H1 (cell line): ENCODE measurements around the gene ARG2. TPM values are rescaled to one million over a fixed set of nuclear protein-coding genes. Genes with fewer than 3 reads are reported as not detected.

Experiments
- ATF3 ChIP-seq: IDR thresholded peaks from 2 replicates; pipeline ENCODE4 v1.6.1; 2011; ENCODE audit warnings: low read depth, mild to moderate bottlenecking, low read length; ENCODE audit not compliant: insufficient read depth
- BRCA1 ChIP-seq: IDR thresholded peaks from 2 replicates; pipeline ENCODE4 v1.6.1; 2012; ENCODE audit warnings: low read depth, low read length, improper control_type of control experiment
- CBX5 ChIP-seq: fragments of 300-800, 300-1000 bp; sonication (generic); IDR thresholded peaks from 2 replicates; pipeline ENCODE4 v1.7.1; 2016; ENCODE audit warnings: antibody characterized with exemption, low read length, low read depth
- CHD1 ChIP-seq: IDR thresholded peaks from 2 replicates; pipeline ENCODE4 v1.6.1; 2012; ENCODE audit warnings: low read depth, low read length, improper control_type of control experiment
- E2F6 ChIP-seq: IDR thresholded peaks from 2 replicates; pipeline ENCODE4 v1.6.1; 2012; ENCODE audit warnings: inconsistent platforms
- FOSL1 ChIP-seq: IDR thresholded peaks from 2 replicates; pipeline ENCODE4 v1.6.1; 2011; ENCODE audit warnings: mild to moderate bottlenecking, low read depth, low read length, moderate library complexity; ENCODE audit not compliant: insufficient read depth
- MAFK ChIP-seq: IDR thresholded peaks from 2 replicates; pipeline ENCODE4 v1.6.1; 2012; ENCODE audit warnings: low read depth, mild to moderate bottlenecking, improper control_type of control experiment, low read length
- NANOG ChIP-seq: IDR thresholded peaks from 2 replicates; pipeline ENCODE4 v1.6.1; 2011; ENCODE audit warnings: low read length, low read depth, mild to moderate bottlenecking, inconsistent platforms; ENCODE audit not compliant: insufficient read depth, poor library complexity, severe bottlenecking
- PHF8 ChIP-seq: fragments of 200-600 bp; sonication (generic); conservative IDR thresholded peaks from 2 replicates; pipeline ENCODE4 v1.7.1; 2012; ENCODE audit warnings: low read depth, mild to moderate bottlenecking, inconsistent platforms, low read length, moderate library complexity
- RAD21 ChIP-seq, 2 experiments: IDR thresholded peaks in 1 of 2; conservative IDR thresholded peaks in 1 of 2; 2 replicates each; pipeline ENCODE4 v1.6.1; 2011; ENCODE audit warnings: low read depth in 2 of 2, low read length in 2 of 2, improper control_type of control experiment in 1 of 2, inconsistent platforms in 1 of 2, mild to moderate bottlenecking in 1 of 2, moderate library complexity in 1 of 2
- SIN3A ChIP-seq, 2 experiments: IDR thresholded peaks in 1 of 2; conservative IDR thresholded peaks in 1 of 2; 2 replicates each; pipeline ENCODE4 v1.6.1; 2011 to 2012; ENCODE audit warnings: low read length in 2 of 2, improper control_type of control experiment in 1 of 2, low read depth in 1 of 2, mild to moderate bottlenecking in 1 of 2
- SRF ChIP-seq: IDR thresholded peaks from 2 replicates; pipeline ENCODE4 v1.6.1; 2011; ENCODE audit warnings: mild to moderate bottlenecking, low read depth, low read length, moderate library complexity
- TAF1 ChIP-seq: IDR thresholded peaks from 2 replicates; pipeline ENCODE4 v1.6.1; 2011; ENCODE audit warnings: mild to moderate bottlenecking, low read depth, low read length
- TBP ChIP-seq: IDR thresholded peaks from 2 replicates; pipeline ENCODE4 v1.6.1; 2011; ENCODE audit warnings: low read depth, low read length, improper control_type of control experiment
- USF2 ChIP-seq: IDR thresholded peaks from 2 replicates; pipeline ENCODE4 v1.6.1; 2011; ENCODE audit warnings: low read length, improper control_type of control experiment
- YY1 ChIP-seq: IDR thresholded peaks from 2 replicates; pipeline ENCODE4 v1.6.1; 2011; ENCODE audit warnings: low read depth, mild to moderate bottlenecking, low read length
- polyA plus RNA-seq, 7 experiments: library from polyadenylated mRNA; depleted of rRNA in 3 of 7; stranded (reverse) in 5 of 7; unstranded in 2 of 7; fragments of >200 nt in 5 of 7; fragments of 200-250 nt in 2 of 7; gene quantifications; 1 replicate in 5 of 7; 2 replicates in 1 of 7; 4 replicates in 1 of 7; pipeline versions ENCODE4 v1.2.1 to v1.2.3, GENCODE V29; 2011 to 2013; ENCODE audit warnings: missing spikeins in 2 of 7, mixed read lengths in 2 of 7
- total RNA-seq: library from RNA; stranded (reverse); fragmentation: NEBNext Ultra II Directional; extraction: Animal tissue kit (Norgen Biotek cat#: 25700); gene quantifications from 2 replicates; pipeline ENCODE4 v1.2.1, GENCODE V29; 2021
- TF ChIP-seq, protein P1 (sequence below), 3 experiments: IDR thresholded peaks; 1 replicate in 2 of 3; 2 replicates in 1 of 3; pipeline versions ENCODE4 v1.5.1 to v1.6.1; 2011; ENCODE audit warnings: low read length in 3 of 3, mild to moderate bottlenecking in 3 of 3, inconsistent platforms in 2 of 3, low read depth in 1 of 3, moderate library complexity in 1 of 3; ENCODE audit not compliant: insufficient read depth in 1 of 3; ENCODE audit errors: control extremely low read depth in 1 of 3
- TF ChIP-seq, protein P2 (sequence below): IDR thresholded peaks from 2 replicates; pipeline ENCODE4 v1.6.1; 2012; ENCODE audit warnings: inconsistent platforms

ARG2 gene
- total and polyA plus RNA-seq, 2 of the 8 experiments (the other 6 are each of a cell fraction or from before 2014, with no cell fraction given) = 49.9 to 59.1 TPM

GRCh38 chr14:67674480-67675218 lies 54.9 kb downstream of the ARG2 start, which contains the start of gene VTI1B (continued):
- TF ChIP-seq NANOG (no peak), YY1 (0 out of 2 replicates have a peak, but pooled peaks have one; percentile 60), SIN3A (conservative IDR thresholded peaks at IDR 0.05 in 1 of 2, IDR thresholded peaks at IDR 0.05 in 1 of 2; ENCODE audit: low read depth in 1 of 2, low read length in 2 of 2) (peak; percentile 27 to 90; a peak in 3 of 4 replicates), RAD21 (IDR thresholded peaks at IDR 0.05 in 1 of 2, conservative IDR thresholded peaks at IDR 0.05 in 1 of 2; ENCODE audit: low read depth in 2 of 2, low read length in 2 of 2) (no peak), CBX5 (no peak), BRCA1 (no peak), USF2 (no peak), SRF (no peak), E2F6 (no peak), TAF1 (peak; percentile 62), MAFK (no peak), FOSL1 (no peak), PHF8 (peak; percentile 95; the same call in 1 of the 2 replicates), CHD1 (no peak), ATF3 (no peak), TBP (peak; percentile 37)
- TF ChIP-seq, protein P1, sequence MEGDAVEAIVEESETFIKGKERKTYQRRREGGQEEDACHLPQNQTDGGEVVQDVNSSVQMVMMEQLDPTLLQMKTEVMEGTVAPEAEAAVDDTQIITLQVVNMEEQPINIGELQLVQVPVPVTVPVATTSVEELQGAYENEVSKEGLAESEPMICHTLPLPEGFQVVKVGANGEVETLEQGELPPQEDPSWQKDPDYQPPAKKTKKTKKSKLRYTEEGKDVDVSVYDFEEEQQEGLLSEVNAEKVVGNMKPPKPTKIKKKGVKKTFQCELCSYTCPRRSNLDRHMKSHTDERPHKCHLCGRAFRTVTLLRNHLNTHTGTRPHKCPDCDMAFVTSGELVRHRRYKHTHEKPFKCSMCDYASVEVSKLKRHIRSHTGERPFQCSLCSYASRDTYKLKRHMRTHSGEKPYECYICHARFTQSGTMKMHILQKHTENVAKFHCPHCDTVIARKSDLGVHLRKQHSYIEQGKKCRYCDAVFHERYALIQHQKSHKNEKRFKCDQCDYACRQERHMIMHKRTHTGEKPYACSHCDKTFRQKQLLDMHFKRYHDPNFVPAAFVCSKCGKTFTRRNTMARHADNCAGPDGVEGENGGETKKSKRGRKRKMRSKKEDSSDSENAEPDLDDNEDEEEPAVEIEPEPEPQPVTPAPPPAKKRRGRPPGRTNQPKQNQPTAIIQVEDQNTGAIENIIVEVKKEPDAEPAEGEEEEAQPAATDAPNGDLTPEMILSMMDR (IDR thresholded peaks at IDR 0.05; ENCODE audit: control extremely low read depth in 1 of 3, insufficient read depth in 1 of 3, low read depth in 1 of 3, low read length in 3 of 3) = peak in 1 of 3 experiments; percentile 9; a peak in 1 of 4 replicates
- TF ChIP-seq, protein P2, sequence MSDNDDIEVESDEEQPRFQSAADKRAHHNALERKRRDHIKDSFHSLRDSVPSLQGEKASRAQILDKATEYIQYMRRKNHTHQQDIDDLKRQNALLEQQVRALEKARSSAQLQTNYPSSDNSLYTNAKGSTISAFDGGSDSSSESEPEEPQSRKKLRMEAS = peak; percentile 48; the same call in 1 of the 2 replicates
